NB4 (cell line): ENCODE measurements around the gene CCDC88C.

Source experiments
- MYC ChIP-seq: IDR thresholded peaks from 2 replicates; pipeline ENCODE4 v1.6.1; 2011; ENCODE audit warnings: low read depth, low read length
- POLR2A ChIP-seq: IDR thresholded peaks from 2 replicates; pipeline ENCODE4 v1.6.1; 2011; ENCODE audit warnings: mild to moderate bottlenecking; ENCODE audit not compliant: insufficient read length; ENCODE audit errors: extremely low read depth
- TF ChIP-seq, protein P1 (sequence below): IDR thresholded peaks from one replicate; pipeline ENCODE4 v1.5.1; 2012; ENCODE audit warnings: low read depth, low read length

DNA sequence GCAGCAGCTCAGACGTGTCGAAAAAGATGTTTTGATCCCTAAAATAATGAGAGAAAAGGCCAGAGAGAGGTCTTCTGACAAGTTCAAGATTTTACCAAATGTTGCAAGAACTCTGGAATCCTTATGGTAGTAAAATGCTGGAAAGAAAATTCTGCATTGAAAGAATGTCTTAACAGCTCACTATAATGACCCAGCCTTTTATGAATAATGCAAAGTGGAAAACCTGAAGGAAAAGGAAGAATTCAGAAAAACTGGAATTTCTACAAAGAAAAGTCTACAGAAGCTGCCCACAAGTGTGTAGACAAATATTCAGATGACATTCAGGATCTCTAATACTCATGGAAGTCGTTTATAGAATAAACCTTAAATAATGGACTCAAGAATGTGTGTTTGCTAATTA lies 1.8 kb upstream of the CCDC88C start:
- TF ChIP-seq POLR2A (no peak), MYC (no peak)
- TF ChIP-seq, protein P1, sequence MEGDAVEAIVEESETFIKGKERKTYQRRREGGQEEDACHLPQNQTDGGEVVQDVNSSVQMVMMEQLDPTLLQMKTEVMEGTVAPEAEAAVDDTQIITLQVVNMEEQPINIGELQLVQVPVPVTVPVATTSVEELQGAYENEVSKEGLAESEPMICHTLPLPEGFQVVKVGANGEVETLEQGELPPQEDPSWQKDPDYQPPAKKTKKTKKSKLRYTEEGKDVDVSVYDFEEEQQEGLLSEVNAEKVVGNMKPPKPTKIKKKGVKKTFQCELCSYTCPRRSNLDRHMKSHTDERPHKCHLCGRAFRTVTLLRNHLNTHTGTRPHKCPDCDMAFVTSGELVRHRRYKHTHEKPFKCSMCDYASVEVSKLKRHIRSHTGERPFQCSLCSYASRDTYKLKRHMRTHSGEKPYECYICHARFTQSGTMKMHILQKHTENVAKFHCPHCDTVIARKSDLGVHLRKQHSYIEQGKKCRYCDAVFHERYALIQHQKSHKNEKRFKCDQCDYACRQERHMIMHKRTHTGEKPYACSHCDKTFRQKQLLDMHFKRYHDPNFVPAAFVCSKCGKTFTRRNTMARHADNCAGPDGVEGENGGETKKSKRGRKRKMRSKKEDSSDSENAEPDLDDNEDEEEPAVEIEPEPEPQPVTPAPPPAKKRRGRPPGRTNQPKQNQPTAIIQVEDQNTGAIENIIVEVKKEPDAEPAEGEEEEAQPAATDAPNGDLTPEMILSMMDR = no peak
